Vagina (tissue), 2 donors: ENCODE data around the gene TSC2.

ENCODE experiments used
- CTCF ChIP-seq, 3 experiments: fragments of 450-650 bp in 2 of 3; fragments of 200-600 bp in 1 of 3; sonication (generic) in 1 of 3; IDR thresholded peaks; one replicate each; pipeline ENCODE4 v1.5.1; 2017 to 2019; ENCODE audit warnings: antibody characterized with exemption in 3 of 3, mild to moderate bottlenecking in 2 of 3, moderate library complexity in 2 of 3
- POLR2A ChIP-seq, 2 donors: fragments of 450-650 bp; IDR thresholded peaks; one replicate each; pipeline ENCODE4 v1.6.1; 2017; ENCODE audit warnings: antibody characterized with exemption in 2 of 2, mild to moderate bottlenecking in 2 of 2, moderate library complexity in 2 of 2
- POLR2AphosphoS5 ChIP-seq, 2 donors: sonication (generic); formaldehyde crosslinking; IDR thresholded peaks; one replicate each; pipeline ENCODE4 v1.9.0; 2017; ENCODE audit warnings: antibody characterized with exemption in 2 of 2, mild to moderate bottlenecking in 2 of 2, low read depth in 1 of 2; ENCODE audit not compliant: insufficient read depth in 1 of 2

GRCh38 chr16:2006317-2006716, 41.5 kb upstream of the TSC2 start:
- TF ChIP-seq POLR2A (IDR thresholded peaks at IDR 0.05): no peak
- no peak for TF ChIP-seq CTCF (IDR thresholded peaks at IDR 0.05)
- TF ChIP-seq POLR2AphosphoS5 (IDR thresholded peaks at IDR 0.05; ENCODE audit: insufficient read depth in 1 of 2, low read depth in 1 of 2): no peak
